HG03378 (cell line): Measurements from ENCODE around the gene GUCY1A1.

Source experiments
- ATAC-seq: cut with Tn5 transposase; IDR thresholded peaks from one replicate; pipeline ENCODE4 v1.9.1; 2021; ENCODE audit warnings: mild to moderate bottlenecking, moderate library complexity; ENCODE audit not compliant: unreplicated experiment

Gene GUCY1A1

DNA sequence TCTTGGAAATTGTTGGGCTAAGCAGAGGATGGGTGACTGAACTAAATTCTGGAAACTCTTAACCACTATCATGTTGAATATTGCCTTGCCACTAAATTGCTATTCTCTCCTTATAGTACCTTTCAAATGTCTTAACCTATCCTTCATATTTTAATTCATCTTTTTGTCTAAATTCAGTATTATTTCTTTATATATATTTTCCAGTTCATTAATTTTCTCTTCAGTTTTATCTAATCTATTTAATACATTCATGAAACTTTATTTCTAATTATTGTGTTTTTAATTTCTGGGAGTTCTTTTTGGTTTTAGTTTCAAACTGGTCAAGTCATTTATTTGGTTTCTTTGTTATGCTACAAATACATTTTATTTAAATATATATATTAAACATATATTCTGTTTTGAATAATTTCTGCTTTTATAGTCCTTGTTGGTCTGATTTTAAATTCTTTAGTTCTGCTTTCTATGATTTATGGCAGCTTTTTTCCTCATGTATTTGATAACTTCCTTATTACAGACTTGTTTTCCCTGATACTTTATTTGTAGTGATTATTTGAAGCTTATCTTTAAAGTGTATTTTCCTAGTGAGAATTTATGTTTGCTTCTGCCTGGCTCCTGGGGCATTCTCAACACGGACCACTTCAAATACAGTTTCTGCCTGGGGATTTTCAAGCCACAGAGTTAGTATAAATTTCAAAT lies 8.5 kb upstream of the GUCY1A1 start:
- ATAC-seq, result no peak

DNA sequence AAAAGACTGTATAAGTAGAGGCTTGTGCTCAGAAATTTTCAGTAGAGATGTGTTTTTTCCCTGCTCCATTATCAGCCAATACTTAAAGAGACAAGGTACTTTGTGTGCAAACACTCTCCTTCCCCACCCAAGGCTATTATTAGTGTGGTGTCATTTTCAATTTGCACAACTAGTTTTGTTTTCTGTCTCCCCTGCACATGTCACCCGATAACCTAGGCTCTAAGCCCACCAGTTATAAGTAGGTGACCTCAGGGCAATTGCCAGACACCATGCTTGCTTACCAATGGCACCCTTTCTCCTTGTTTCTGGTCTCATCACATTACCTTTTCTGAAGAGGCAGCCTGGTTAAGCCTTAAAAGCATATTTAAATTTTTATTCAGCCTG lies 8.0 kb upstream of the GUCY1A1 start:
- no peak for ATAC-seq

DNA sequence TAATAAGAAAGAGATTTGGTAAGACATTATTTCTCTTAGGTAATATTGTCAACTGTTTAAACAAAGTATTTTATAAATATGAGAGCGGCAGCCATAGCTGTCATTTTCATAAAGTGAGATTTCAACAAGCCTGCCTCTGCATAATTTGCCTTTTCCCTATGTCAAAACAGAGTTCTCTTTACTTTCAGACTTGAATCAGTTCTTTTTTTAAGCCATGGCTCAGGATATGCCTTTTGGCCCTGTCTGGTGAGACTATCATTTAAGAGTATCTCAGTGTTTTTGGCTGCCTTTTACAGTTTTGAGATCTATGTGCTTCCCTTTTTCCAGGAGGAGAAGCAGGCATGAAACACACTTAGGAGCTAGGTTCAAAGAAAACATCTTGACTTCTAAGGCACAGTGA lies 7.5 kb upstream of the GUCY1A1 start:
- ATAC-seq, result no peak

DNA sequence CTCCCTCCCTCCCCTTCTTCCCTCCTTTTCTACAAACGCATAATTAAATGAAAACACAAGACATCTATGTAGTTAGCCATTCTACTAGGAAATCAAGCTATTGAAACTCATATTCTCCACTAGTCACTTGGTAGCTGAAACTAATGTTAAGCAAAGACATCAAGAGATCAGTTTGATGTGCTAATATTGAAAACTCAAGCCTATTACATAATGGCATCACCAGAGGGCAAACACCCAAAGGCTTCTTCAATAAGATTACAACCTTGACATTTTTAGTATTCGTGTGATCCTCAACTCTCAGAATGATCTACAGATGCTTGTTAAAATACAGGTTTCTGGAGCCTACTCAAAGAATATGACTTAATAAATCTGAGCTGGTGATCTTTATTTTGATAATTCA lies 6.2 kb upstream of the GUCY1A1 start:
- ATAC-seq, result no peak

DNA sequence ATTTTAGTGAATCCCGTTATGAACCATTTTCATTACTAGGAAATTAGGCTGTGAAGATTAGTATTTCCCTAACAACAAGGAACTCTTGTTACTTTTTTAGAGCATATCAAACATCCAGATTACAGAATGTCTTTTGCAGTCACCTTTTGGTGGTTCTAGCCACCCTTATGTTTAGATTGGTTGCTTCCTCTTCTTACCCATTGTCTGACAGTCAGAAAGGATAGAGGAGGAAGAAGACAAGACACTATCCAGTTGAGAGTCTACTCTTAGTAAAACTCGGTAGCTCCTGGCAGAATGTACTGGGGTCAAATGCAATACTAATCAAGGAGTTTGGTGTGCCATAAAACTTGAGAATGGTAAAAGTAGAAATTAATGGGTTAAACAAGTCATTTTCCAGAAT lies 1.6 kb upstream of the GUCY1A1 start:
- no peak for ATAC-seq

DNA sequence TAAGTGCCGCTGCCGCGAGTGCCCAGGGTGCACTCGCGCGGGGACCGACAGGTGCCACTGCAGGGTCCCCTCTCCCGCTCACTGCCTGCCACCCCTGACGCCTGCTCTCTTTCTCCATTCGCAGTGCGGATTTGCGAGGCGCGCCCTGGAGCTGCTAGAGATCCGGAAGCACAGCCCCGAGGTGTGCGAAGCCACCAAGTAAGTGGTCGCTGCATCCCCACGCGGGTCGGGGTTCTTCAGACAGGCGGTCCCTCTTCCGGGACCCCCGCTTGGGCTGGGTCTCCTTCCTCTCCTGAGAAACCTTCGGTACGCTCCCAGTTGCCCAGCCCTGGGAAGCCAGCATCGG lies 547 bp downstream of the GUCY1A1 start:
- peak; percentile 51 for ATAC-seq

DNA sequence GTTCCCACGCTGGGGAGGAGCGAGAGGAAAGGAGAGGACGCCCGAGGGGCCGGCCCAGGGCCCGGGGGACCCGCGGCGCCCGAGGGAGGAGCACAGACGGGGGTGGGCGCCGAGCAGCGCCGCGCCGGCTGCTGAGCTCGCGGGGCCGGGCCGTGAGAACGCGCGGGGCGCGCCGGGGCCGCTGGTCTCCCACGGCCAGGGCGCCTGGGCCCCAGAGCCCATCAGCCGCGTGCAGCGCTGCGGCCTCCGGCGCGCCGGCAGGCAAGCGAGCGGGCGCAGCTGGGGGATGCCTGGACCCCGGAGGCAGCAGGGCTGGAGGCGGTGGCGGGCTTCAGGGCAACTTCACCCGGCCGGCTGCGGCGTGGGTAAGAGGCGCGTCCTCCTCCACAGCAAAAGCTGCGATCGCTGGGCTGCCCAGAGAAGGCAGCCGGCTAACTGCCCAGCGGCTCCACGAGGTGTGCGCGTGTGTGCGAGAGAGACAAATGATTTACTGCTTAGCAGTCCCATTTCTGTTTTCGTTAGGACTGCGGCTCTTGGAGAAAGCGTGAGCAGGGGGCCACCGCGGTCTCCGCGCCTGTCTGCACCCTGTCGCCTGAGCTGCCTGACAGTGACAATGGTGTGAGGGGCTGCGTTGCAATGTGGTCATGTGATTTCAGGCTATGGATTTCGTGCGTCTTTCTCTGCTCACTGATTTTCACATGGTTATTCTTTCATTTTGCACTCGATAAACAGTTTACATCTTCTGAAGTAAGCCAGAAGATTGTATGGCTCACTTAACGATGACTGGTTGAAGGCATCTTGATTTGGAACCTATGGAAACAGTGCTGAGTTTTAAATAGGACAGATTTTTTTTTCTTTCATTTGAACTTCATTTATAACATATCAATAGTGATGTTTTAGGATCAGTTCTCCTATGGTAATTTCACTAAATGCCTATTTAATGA lies 1.2 kb downstream of the GUCY1A1 start:
- peak; percentile 35 for ATAC-seq

DNA sequence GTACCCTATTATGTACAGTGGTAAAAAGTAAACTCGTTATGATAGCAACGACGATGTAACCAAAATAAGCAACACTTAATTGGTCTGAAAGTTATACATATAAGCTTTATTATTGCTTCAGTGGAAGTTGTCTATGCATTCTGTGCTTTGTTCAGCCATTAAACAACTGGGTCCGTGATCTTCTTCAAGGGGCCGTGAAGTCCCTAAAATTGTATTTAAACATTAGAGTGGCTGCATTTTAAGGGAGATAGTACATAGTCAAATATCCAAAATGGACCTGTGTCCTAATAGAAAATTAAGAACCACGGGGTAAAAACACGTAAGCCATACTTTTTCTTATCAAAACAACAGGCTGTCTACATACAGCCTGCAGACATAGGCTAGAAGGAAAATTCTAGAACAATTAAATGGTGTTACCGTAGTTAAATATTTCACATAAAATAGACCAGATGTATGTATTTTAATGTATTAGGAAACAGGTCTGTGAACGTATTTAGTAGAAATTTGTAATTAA lies 2.1 kb downstream of the GUCY1A1 start:
- ATAC-seq, result no peak

DNA sequence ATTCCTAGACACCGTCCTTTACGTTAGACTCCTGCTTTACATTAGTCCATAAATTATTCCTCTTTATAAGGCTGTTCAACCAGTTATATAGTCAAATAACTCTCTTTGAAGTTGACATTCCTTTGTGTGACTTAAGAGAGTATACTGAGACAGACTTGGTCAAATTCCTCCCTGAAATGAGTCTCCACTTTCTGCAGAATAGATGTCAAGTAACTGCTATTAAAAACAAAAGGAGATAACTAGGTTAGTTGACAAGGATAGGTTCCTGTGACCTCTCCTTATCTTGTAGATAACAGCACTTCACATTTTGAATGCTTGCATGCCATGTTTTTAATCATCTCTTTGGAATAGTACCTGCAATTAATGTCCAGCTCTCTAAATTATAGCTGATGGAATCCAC lies 5.7 kb downstream of the GUCY1A1 start:
- ATAC-seq, result no peak

DNA sequence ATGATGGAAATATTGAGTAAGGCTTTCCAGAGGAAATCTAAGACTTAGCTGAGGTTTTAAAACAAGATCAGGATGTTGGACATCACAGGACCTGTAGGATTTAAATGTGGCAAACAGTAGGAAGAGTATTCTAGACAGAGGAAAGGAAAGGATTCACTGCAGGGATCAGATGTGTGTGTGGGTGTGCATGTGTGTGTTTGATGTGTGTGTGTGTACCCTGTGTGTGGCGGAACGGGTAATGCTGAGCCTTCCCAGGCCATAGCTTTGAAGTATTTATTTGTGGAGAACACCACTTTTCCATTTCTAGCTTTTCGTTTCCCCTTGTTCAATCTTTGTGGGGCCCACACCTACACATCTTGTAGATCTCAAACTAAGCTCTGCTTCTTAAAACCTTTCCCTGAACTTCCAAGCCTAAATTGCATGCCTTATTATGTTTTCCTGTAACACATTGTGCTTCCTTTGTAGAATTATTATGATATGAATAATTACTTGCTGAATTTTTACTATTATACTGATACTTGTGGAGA lies 6.9 kb downstream of the GUCY1A1 start:
- no peak for ATAC-seq

DNA sequence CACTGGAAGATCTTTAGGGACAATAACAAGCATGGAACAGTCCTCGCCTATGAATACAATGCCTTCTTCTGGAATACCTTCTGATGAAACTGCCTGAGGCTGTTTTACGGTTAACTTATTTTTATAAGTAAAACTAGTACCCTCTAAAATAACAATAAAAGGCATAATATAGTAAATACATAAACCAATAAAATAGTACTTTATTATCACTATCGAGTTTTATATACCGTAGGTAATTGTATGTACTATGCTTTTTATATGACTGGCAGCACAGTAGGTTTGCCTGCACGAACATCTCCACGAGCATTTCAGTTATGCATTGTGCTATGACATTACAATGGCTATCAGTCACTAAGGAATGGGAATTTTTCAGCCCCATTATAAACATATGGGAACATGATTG lies 8.0 kb downstream of the GUCY1A1 start:
- ATAC-seq, result no peak

DNA sequence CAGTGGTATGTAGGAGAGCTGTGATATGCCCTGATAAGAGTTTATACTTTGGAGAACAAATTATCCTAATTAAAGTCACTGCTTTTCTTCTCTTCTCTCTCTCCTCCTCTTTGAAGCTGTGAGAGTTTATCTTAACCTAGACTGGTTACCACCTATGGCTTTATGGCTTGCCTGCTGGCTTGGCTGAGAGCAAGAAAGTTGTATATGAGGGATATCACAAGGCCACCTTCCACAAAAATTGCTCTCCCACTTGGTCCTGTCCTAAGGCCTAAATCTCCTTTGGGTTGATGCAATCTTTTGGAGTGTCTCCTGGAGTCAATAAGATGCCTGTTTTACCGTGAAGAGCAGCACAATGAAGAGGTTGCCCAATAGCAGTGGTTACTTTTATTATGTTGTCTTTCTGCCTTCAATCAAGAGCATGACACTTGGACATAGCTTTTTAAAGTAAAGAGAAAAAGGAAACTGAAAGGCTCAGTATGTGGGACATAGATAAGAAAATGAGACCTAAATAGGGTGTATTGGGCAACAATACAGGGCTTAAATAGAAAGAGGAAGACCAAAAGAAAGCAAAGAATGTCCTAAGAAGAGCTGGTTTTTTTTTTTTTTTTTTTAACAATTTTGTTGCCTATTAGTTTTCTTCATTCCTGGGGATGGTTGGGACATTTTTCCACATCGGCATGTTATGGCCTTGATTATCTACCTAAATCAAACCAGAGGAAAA lies 9.2 kb downstream of the GUCY1A1 start:
- ATAC-seq, result peak; percentile 62

DNA sequence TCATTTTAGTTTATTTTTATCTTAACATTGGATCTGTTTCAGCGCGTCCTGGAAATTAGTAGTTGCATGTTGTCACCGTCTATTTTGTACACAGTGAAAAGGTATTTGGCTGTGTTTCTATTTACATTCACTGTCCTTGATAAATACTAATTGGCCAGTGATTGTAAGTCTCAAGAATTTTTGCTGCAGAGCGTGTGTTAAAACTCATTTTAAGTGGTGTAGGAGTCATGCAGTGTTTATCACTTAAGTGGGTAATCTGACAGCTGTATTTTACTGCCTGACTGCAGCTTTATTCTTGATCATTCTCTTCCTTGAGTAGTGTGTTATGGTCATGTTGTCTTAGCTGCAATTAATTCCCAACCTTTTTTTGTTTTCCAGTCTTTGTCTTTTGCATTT lies 9.8 kb downstream of the GUCY1A1 start:
- ATAC-seq, result no peak

DNA sequence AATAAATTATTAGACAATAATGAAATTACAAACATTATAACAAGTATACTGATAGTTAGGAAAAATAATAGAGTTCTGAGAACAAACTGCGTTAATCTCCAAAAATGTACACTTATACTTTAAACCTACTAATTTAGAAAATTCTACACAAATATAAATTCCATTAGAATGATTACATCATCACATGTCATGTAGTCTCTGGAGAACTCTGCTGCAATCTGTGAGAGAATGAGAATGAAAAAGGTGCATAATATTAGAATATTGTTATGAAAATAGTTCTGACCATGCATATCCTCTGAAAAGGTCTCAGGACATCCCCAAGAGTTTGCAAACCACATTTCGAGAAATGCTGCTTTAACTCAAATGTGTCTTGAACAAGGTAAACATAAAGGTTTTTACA lies 11.4 kb downstream of the GUCY1A1 start:
- ATAC-seq, result no peak

DNA sequence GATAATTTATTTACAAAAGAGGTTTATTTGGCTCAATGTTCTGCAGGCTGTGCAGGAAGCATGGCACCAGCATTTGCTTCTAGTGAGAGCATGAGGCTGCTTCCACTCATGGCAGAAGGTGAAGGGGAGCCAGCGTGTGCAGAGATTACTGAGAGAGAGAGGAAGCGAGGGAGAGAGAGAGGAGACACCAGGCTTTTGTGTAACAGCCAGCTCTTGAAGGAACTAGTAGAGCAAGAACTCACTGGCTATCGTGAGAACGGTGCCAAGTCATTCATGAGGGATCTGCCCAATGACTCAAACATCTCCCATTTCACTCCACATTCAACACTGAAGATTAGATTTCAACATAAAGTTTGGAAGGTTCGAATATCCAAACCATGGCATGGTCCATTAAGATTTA lies 12.7 kb downstream of the GUCY1A1 start:
- ATAC-seq, result no peak

DNA sequence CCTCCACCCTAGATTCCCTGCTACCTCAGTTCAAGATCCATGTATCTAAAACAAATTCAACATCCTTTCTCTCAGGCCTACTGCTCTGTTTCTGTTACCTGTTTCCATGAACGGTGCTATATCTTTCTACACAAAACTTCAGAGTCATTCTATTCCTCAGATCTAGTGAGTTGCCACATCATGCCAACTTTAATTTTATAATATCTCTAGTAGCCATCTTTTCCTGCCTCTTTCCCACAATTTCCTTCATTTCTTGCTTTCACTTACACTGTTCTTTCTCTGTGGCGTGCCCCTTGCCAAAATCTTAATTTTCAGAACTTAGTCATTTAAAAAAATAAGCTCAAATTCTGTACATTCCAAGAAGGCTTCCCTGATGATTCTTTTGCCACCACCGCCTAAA lies 15.2 kb downstream of the GUCY1A1 start:
- no peak for ATAC-seq

DNA sequence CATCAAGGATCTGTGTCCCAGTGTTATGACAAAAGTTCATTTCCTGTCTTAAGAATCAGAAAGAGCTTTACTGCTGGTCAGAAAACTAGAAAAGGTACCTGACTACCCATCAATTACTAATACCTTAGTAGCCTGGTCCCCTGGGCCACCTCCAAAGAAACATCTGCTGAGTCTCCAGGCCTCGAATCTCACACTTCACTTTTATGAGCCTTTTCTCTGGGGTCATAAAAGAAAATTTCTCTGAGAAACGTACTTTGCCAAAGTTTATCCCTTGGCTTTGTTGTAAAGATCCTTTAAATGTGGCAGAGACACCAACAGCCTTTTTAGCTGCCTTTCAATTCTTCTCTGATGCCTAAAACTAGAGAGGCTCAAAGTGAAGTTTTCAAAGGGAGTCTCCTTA lies 17.8 kb downstream of the GUCY1A1 start:
- ATAC-seq, result no peak

DNA sequence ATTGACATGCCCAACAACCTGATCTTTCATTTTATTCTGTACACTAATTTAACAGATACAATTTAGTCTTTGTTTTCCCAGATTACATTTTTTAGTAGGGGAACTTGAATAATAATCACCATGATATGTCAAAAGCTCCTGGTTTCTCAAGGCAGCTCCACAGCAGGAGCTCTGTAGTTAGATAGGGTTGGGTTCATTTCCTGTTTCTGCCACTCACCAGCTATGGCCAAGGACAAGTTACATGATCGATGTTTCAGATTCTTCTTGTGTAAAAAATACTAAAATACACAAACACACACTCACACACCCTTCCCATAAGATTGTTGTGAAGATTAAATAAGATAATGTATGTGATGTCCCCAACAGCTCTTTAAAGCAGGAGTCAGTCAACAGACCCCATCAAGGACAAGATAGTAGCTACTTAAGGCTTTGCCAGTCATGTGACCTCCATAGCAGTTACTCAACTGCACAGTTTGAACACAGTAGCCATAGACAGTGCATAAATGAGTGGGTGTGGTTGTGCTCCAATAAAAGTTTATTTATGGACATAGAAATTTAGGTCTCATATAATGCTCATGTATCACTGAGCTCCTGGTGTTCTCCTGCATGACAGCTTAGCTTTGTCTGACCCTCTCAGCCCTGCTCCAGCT lies 18.4 kb downstream of the GUCY1A1 start:
- ATAC-seq, result no peak

DNA sequence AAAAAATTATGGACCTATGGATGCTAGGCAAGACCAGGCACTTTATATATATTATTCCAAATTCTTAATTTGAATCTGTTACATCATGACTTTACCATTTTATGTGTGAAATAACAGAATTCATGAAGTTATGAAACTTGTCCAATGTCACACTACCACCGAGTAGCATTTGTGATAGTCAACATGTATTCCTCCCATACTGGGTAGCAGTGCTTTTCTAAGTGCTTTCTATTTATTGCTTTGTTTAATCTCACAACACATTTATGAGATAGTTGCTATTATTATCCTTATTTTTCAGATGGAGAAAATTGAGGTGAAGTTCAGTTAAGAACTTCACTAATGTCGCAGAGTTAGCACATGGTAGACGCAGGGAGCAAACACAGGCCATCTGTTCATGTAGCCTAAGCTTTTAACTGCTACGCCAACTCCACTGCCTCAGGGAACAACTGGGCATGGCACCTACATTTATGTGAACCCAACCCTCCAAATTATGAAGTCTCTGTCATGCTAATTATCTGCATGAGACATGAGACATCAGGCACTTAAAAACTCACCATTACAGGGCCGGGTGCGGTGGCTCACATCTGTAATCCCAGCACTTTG lies 20.8 kb downstream of the GUCY1A1 start:
- ATAC-seq, result no peak

DNA sequence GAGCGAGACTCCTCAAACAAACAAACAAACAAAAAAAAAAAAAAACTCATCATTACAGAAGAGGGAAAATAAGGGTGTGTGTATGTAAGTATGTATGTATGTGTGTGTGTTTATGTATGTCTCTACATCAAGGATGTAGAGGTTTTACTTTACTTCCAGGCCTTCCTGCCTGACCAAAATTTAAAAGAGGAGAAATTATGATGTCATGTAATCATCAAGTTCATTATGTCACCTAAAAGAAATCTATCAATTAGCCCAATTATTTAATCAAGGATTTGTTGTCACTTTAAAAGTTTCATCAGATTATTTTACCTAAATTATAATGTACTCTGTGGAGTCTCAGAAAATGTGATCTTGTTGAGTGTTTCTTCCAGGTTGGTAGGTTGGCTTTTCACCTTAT lies 21.6 kb downstream of the GUCY1A1 start:
- no peak for ATAC-seq
